Fibroblast of lung (primary cell): ENCODE measurements around the gene TAP1.

Source experiments
- CTCF ChIP-seq, 2 donors: IDR thresholded peaks in 1 of 2; conservative IDR thresholded peaks in 1 of 2; 1 replicate in 1 of 2; 2 replicates in 1 of 2; pipeline ENCODE4 v1.5.1; 2011 to 2012; ENCODE audit warnings: low read length in 2 of 2, control low read depth in 1 of 2, inconsistent platforms in 1 of 2, low read depth in 1 of 2, mild to moderate bottlenecking in 1 of 2
- EZH2 ChIP-seq: IDR thresholded peaks from 2 replicates; pipeline ENCODE4 v1.5.1; 2012; ENCODE audit warnings: low read length, control low read depth, mild to moderate bottlenecking; ENCODE audit errors: missing control alignments

- TF ChIP-seq EZH2: no peak
- no peak for TF ChIP-seq CTCF (conservative IDR thresholded peaks at IDR 0.05 in 1 of 2, IDR thresholded peaks at IDR 0.05 in 1 of 2; ENCODE audit: low read depth in 1 of 2, low read length in 2 of 2)
These were observed 14.2 kb upstream of the TAP1 start for GRCh38 chr6:32867554-32868256.
